Measurements from ENCODE around the gene FGGY. TPM values are rescaled to one million over a fixed set of nuclear protein-coding genes. Genes with fewer than 3 reads are reported as not detected.

The FGGY gene
- total RNA-seq, 1 donor from 2014 or later, result 32.5 TPM

DNA sequence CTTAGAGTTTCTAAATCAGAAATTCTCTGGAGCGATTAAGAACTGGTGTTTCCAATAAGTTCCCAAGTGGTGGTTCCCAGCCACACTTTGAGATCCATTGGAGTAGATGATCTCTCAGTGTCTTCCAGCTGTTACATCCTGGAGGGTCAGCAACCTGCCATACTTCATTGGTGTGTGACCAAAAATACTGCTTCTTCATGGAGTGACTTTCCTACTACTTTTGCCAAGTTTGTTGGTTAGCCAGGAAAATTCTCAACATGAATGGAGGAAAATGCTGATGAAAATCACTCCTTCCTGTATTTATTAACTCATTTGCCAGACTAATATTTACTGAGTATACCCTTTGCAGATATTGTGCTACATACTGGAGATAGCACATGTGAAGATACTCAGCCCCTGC is 186.1 kb downstream of the FGGY start:
- H3K27me3 ChIP-seq, result no peaks in the 10 kb centered on the region
- H3K36me3 ChIP-seq, result no peaks in the 10 kb centered on the region
- H3K27ac Mint-ChIP-seq, result no peak overlapping the region
- H3K36me3 Mint-ChIP-seq, result no peaks in the 10 kb centered on the region
- H3F3A ChIP-seq (ENCODE audit: low read depth), result no peaks in the 10 kb centered on the region
- H3K79me2 ChIP-seq (ENCODE audit: low read depth), result no peaks in the 10 kb centered on the region
- no peak overlapping the region for H3K9ac ChIP-seq
- TF ChIP-seq EZH2phosphoT487 (IDR thresholded peaks at IDR 0.05), result no peak
- H3K4me2 ChIP-seq, result no peak overlapping the region
- H3K9me3 ChIP-seq (ENCODE audit: low read depth), result no peaks in the 10 kb centered on the region
- no peaks in the 10 kb centered on the region for H4K20me1 ChIP-seq (ENCODE audit: low read depth)
- no peak for DNase-seq (ENCODE audit: low spot score)
- H3K9me3 Mint-ChIP-seq, result no peaks in the 10 kb centered on the region
- no peaks in the 10 kb centered on the region for H3K27me3 Mint-ChIP-seq (ENCODE audit: insufficient read depth, low read depth)
- H3K27ac ChIP-seq, result no peak overlapping the region
- H2AFZ ChIP-seq (replicated peaks), result no peak overlapping the region
- H3K4me3 Mint-ChIP-seq, result no peak overlapping the region
- no peaks in the 10 kb centered on the region for H3K4me1 ChIP-seq
- no peaks in the 10 kb centered on the region for H3K4me1 Mint-ChIP-seq
- no peak overlapping the region for H3K4me3 ChIP-seq

DNA sequence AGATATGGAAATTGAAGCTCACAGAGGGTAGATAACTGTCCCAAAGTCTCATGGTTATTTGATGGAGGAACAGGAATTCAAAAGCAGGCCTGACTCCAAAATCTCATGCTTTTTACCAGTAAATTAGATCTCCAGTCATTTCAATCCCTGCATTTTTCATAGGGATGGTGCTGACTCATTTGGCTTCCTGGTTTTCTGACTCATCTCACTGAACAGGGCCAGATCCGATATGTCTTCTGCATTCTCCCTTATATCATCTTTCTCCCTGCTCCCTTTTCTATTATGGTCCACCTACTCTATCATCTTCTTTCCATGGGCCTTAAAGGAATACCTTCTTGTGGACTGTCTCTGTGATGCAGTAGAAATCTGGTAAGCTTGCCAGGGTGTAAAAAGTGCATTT is 187.2 kb downstream of the FGGY start:
- Histone ChIP-seq H3K79me2 (ENCODE audit: low read depth) (no peaks in the 10 kb centered on the region), H3K36me3 (no peaks in the 10 kb centered on the region), H3K9ac (no peak overlapping the region), H3K4me2 (no peak overlapping the region), H3F3A (ENCODE audit: low read depth) (no peaks in the 10 kb centered on the region), H4K20me1 (ENCODE audit: low read depth) (no peaks in the 10 kb centered on the region), H3K27me3 (no peaks in the 10 kb centered on the region), H3K4me1 (no peaks in the 10 kb centered on the region), H3K4me3 (no peak overlapping the region), H3K9me3 (ENCODE audit: low read depth) (no peaks in the 10 kb centered on the region), H3K27ac (no peak overlapping the region), H2AFZ (replicated peaks) (no peak overlapping the region)
- no peaks in the 10 kb centered on the region for H3K9me3 Mint-ChIP-seq
- no peak for DNase-seq (ENCODE audit: low spot score)
- no peaks in the 10 kb centered on the region for H3K27me3 Mint-ChIP-seq (ENCODE audit: insufficient read depth, low read depth)
- no peak overlapping the region for H3K27ac Mint-ChIP-seq
- no peaks in the 10 kb centered on the region for H3K4me1 Mint-ChIP-seq
- no peak for TF ChIP-seq EZH2phosphoT487 (IDR thresholded peaks at IDR 0.05)
- TF ChIP-seq EZH2 (IDR thresholded peaks at IDR 0.05), result no peak
- no peaks in the 10 kb centered on the region for H3K36me3 Mint-ChIP-seq
- no peak overlapping the region for H3K4me3 Mint-ChIP-seq

- H3K4me1 Mint-ChIP-seq, result no peaks in the 10 kb centered on the region
- H3K36me3 Mint-ChIP-seq, result no peaks in the 10 kb centered on the region
- H3K4me3 Mint-ChIP-seq, result no peak overlapping the region
- Histone ChIP-seq H3K79me2 (ENCODE audit: low read depth) (no peaks in the 10 kb centered on the region), H3K36me3 (no peaks in the 10 kb centered on the region), H3K9me3 (ENCODE audit: low read depth) (no peaks in the 10 kb centered on the region), H3K4me3 (no peak overlapping the region), H3K27me3 (no peaks in the 10 kb centered on the region), H2AFZ (replicated peaks) (no peak overlapping the region), H3K4me2 (no peak overlapping the region), H3K27ac (no peak overlapping the region), H3F3A (ENCODE audit: low read depth) (no peaks in the 10 kb centered on the region), H3K4me1 (no peaks in the 10 kb centered on the region), H3K9ac (no peak overlapping the region), H4K20me1 (ENCODE audit: low read depth) (no peaks in the 10 kb centered on the region)
- H3K9me3 Mint-ChIP-seq, result no peaks in the 10 kb centered on the region
- TF ChIP-seq CTCF (IDR thresholded peaks at IDR 0.05) (no peak), EZH2 (IDR thresholded peaks at IDR 0.05) (no peak), EZH2phosphoT487 (IDR thresholded peaks at IDR 0.05) (no peak)
- no peaks in the 10 kb centered on the region for H3K27me3 Mint-ChIP-seq (ENCODE audit: insufficient read depth, low read depth)
- no peak for DNase-seq (ENCODE audit: low spot score)
- H3K27ac Mint-ChIP-seq, result no peak overlapping the region
These were observed 188.3 kb downstream of the FGGY start for GRCh38 chr1:59485171-59485570.

DNA sequence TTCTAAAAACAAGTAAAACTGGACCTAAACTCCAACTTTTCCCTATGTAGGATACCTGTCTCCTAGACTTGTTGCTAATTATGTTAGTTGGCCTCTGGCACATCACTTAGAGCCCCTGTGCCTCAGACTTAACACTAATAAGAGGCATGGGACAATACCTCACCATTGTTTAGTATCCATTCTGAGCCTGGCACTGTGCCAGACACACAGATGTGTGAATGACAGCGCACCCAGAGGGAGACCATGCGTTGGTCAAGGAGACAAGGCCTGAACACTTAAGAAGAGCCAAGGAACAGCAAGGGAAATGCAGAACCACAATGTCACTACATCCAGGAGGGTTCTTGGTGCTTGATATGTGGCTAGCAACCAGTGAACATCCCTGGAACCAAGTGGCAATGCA is 189.1 kb downstream of the FGGY start:
- H3K36me3 ChIP-seq, result no peaks in the 10 kb centered on the region
- H3F3A ChIP-seq (ENCODE audit: low read depth), result no peaks in the 10 kb centered on the region
- no peak overlapping the region for H3K9ac ChIP-seq
- H3K9me3 ChIP-seq (ENCODE audit: low read depth), result no peaks in the 10 kb centered on the region
- H4K20me1 ChIP-seq (ENCODE audit: low read depth), result no peaks in the 10 kb centered on the region
- Mint-ChIP-seq H3K4me3 (no peak overlapping the region), H3K27ac (no peak overlapping the region), H3K36me3 (no peaks in the 10 kb centered on the region), H3K9me3 (no peaks in the 10 kb centered on the region), H3K27me3 (ENCODE audit: insufficient read depth, low read depth) (no peaks in the 10 kb centered on the region), H3K4me1 (no peaks in the 10 kb centered on the region)
- TF ChIP-seq CTCF (IDR thresholded peaks at IDR 0.05) (no peak), EZH2 (IDR thresholded peaks at IDR 0.05) (no peak), EZH2phosphoT487 (IDR thresholded peaks at IDR 0.05) (no peak)
- DNase-seq (ENCODE audit: low spot score), result no peak
- H3K4me1 ChIP-seq, result no peaks in the 10 kb centered on the region
- H3K79me2 ChIP-seq (ENCODE audit: low read depth), result no peaks in the 10 kb centered on the region
- H2AFZ ChIP-seq (replicated peaks), result no peak overlapping the region
- H3K27ac ChIP-seq, result no peak overlapping the region
- no peak overlapping the region for H3K4me2 ChIP-seq
- H3K27me3 ChIP-seq, result no peaks in the 10 kb centered on the region
- H3K4me3 ChIP-seq, result no peak overlapping the region

All from neural progenitor cell (in vitro differentiated cells).